WI38 (cell line): Measurements from ENCODE around the gene PARK7.
A peak's percentile ranks its signal among the peaks of the same experiment; 100 is the strongest.

Source experiments
- H3K4me3 ChIP-seq: 2 replicates; pipeline ENCODE4 v1.5.1; 2011; ENCODE audit warnings: low read depth, mild to moderate bottlenecking, control low read depth, low read length
- CTCF ChIP-seq: IDR thresholded peaks from 2 replicates; pipeline ENCODE4 v1.5.1; 2012; ENCODE audit warnings: low read depth, mild to moderate bottlenecking, control low read depth, low read length

Gene PARK7

DNA sequence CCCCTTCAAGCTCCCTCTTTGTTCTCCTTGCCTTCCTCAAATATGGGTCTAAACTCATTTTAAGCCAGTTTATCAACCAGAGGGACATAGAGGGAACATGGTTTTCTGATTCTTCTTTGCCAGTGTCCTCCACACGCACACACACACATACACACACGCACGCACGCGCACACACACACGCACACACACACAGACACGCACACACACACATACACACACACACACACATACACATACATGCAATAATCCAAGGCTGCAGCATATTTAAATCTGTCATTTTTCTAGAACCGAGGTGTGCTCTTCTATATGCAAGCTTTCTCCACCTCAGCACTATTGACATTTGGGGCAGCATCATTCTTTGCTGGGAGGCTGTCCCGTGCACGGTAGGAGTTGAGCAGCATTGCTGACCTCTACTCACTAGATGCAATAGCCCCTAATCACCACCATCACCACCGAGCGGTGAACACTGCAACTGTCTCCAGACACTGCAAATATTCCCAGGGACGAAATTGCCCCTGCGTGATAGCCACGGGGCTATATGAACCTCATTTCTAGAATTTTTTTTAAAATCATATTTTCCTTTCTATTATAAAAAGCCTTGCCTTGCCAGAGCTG lies 28.9 kb upstream of the PARK7 start:
- no peak for TF ChIP-seq CTCF
- no peak overlapping the region for H3K4me3 ChIP-seq

DNA sequence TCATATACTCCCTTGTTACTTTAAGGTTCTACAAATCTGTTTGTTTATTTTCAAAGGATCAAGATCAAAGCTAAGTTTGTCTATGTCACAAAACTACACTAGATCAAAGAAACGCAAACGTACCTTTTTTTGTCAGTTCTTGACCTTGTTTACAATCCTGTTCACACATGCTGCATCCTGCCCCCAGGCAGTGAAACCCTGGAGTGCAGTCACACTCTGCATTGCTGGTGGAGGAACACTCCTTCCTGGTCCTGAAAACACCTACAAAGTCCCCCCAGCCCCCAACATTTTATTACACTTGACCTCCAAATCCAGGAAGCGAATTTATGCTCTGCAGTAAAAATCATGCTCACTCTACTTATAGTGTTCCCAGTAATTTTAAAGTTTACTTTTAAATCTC lies 23.4 kb upstream of the PARK7 start:
- no peak for TF ChIP-seq CTCF
- no peak overlapping the region for H3K4me3 ChIP-seq

DNA sequence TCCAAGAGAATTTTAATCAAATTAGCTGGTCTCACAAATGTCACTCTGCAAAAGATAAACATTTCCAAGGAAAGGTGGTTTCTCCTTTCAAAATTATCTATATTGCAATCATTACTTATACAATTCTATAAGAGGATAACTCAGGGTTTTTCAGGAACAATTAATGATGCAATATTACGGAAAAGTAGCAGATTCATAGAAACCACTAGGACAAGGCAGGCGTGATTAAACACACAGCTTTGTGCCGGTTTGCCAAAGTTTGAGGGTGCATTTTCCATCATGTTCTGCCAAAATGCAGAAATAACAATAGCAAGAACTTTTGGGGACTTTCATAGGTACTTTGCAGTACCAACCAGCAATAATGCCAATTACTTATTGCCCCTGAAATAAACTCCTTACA lies 21.5 kb upstream of the PARK7 start:
- TF ChIP-seq CTCF, result no peak
- H3K4me3 ChIP-seq, result no peak overlapping the region

DNA sequence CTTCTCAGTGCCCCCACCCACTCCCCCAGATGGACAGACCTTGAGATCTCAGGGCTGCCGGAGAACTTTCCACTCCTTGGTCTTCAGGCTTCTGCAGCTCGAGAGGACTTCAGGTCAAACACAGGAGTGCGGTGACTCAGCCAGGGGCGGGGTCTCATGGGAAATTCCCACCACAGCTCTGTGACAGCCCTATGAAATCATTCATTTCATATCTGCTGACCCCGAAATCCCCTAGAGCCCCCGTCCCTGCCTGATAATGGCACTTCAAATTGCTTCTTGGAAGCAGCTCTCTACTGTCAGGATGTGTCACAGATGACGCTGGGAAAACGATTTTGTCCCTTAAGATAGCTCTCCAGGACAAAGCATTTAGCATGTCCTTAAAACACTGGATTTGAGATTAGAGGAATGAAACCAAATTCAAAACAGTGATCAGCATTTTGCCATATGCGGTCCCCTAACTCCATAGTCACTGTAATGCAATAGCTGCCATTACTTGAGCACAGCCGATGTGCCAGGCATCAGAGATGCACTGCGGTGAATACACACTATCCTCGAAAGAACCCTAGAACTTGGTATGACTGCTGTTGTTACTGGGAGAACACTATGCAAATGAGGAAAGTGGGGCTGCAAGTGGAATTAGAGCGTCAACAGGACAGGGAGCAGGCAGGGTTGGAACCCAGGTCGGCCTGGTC lies 20.6 kb upstream of the PARK7 start, which contains the start of gene TNFRSF9:
TNFRSF9 (minus strand) TSS at position 95 of the 692 bp plus-strand sequence. CDS start 845 bp downstream, outside the sequence.
- H3K4me3 ChIP-seq, result no peak within 1 kb of the TSS
- TF ChIP-seq CTCF, result no peak

DNA sequence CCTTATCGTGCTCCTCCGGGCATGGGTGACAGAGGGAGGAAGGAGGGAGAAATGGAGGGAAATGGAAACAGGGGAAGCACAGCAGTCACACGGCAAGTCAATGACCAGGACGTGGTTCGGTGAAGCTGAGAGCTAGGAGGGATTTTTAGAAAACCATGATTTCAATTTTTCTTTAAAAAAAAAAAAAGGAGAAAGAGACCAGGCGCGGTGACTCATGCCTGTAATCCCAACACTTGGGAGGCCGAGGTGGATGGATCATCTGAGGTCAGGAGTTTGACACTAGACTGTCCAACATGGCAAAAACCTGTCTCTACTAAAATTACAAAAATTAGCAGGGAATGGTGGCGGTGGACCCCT lies 20.1 kb upstream of the PARK7 start:
- no peak for TF ChIP-seq CTCF

DNA sequence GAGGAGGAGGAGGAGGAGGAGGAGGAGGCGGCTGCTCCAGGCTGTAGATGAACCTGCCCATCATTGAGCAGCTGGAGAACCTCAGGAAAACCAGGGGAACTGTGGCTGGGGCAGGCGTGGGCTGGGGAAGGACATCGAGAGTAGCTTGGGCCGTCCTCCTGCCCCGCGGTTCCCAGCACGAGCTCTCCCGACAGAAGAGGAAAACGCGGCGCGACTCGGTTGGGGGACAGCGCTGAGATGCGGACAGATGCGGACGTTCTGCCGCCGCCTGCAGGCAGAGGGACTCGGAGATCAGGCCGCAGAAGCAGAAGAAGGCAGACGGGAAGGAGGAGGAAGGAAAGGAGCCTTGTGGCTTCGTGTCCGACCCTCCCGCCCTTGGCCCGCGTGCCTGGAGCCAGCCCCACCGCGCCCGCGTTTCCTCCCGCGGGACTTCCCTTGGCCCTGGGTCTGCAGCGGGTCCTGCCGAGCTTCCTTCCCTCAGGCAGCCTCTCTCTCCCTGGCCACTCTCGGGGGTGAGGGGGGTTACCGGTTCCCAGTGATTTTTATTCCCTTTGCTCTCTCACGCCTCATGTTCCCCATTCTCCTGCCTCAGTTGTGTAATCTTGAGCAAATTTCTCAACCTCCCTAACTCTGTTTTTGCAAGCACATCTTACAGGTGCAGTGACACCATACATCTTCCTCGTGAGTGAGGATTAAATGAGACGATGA lies 19.1 kb upstream of the PARK7 start:
- 0 out of 2 replicates have a peak, but pooled peaks have one; percentile 13 for TF ChIP-seq CTCF
- no peak overlapping the region for H3K4me3 ChIP-seq

More for the DNA sequence above, 20.1 kb upstream of the PARK7 start:
- H3K4me3 ChIP-seq, result no peak overlapping the region

DNA sequence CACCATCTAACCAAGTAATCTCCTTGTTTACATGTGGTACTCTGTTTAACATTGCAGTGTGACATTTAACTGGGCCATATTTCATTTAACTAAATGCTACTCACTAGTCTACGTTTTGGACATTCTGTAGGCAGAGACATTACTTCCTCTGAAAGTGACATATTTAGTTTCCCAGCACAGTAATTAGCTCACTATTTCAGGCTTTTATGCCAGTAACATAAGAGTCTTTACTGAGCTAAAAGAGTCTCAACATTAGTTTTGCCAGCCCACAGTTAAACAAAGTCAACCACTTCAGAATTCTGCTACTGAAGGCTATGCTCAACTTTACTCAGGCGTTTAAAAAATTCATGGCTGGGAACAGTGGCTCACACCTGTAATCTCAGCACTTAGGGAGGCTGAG lies 18.3 kb upstream of the PARK7 start:
- H3K4me3 ChIP-seq, result no peak overlapping the region
- no peak for TF ChIP-seq CTCF
